T-helper 2 cell treated with Interferon-gamma antibody and Interleukin-4, amounts not matched to agents 100 ng/mL and 5 ng/mL, for 36 hours (primary cell): ENCODE measurements around the gene SPATA31D4. TPM values are rescaled to one million over a fixed set of nuclear protein-coding genes. Genes with fewer than 3 reads are reported as not detected.

ENCODE experiments used
- intact Hi-C: fragments of 100-400 bp; cut with micrococcal nuclease; formaldehyde crosslinking; loops from one replicate; pipeline ENCODE4 v1.15.1; 2023
- total RNA-seq: library from RNA; stranded (reverse); gene quantifications from 2 replicates; pipeline ENCODE4 v1.2.3, GENCODE V29; 2022

Gene SPATA31D4
- total RNA-seq, 1 donor from 2014 or later: not detected

- intact Hi-C loops: no loop called here
These were observed 36.3 kb downstream of the SPATA31D4 start for GRCh38 chr9:81964218-81965171.

GRCh38 chr9:81968026-81968425 lies 39.8 kb downstream of the SPATA31D4 start:
- intact Hi-C loops: no loop called here

- intact Hi-C loops: no loop called here
These were observed 41.7 kb downstream of the SPATA31D4 start for GRCh38 chr9:81969971-81970370.

GRCh38 chr9:81971727-81972126 lies 43.5 kb downstream of the SPATA31D4 start:
- intact Hi-C loops: no loop called here

GRCh38 chr9:81974764-81975163 lies 46.5 kb downstream of the SPATA31D4 start:
- intact Hi-C loops: no loop called here

- intact Hi-C loops: no loop called here
These were observed 48.1 kb downstream of the SPATA31D4 start for GRCh38 chr9:81976351-81976750.

- intact Hi-C loops: no loop called here
These were observed 51.0 kb downstream of the SPATA31D4 start for GRCh38 chr9:81979196-81979595.

- intact Hi-C loops: no loop called here
These were observed 52.3 kb downstream of the SPATA31D4 start for GRCh38 chr9:81980568-81980967.

- intact Hi-C loops: no loop called here
These were observed 53.7 kb downstream of the SPATA31D4 start for GRCh38 chr9:81981883-81982282.

Other genes starting within 250 kb of the SPATA31D4 start
- 0.11 and 0.34 TPM in 2 replicates for gene TLE1, start 238.9 kb upstream of the SPATA31D4 start, total RNA-seq
- not detected in 2 replicates for gene SPATA31D3, start 15.1 kb downstream of the SPATA31D4 start, total RNA-seq
- not detected in 2 replicates for gene SPATA31D1, start 60.3 kb downstream of the SPATA31D4 start, total RNA-seq